Endothelial cell of umbilical vein (primary cell): Measurements from ENCODE around the gene SMG9. TPM values are rescaled to one million over a fixed set of nuclear protein-coding genes. Genes with fewer than 3 reads are reported as not detected.

Source experiments
- BruUV-seq: library from RNA; stranded (reverse); fragments of 400-500 nt; replicated peaks from 2 replicates; lab custom pipeline; 2021; lab: Mats Ljungman, UMichigan
- CTCF ChIA-PET: fragments of 300-600, 350-600 bp; sonication (Branson Sonifier 250); formaldehyde crosslinking; loops from one replicate; lab custom pipeline; 2021; ENCODE audit warnings: antibody characterized with exemption, inconsistent platforms; lab: Charles Lee
- POLR2A ChIA-PET: fragments of 300-600, 350-600 bp; sonication (Branson Sonifier 250); formaldehyde crosslinking; loops from one replicate; lab custom pipeline; 2021; ENCODE audit warnings: antibody characterized with exemption, inconsistent platforms; lab: Charles Lee
- DNase-seq: peaks from one replicate; pipeline ENCODE4 v3.0.0-alpha.2; 2011; ENCODE audit warnings: low read depth, low spot score
- FAIRE-seq: peaks from 2 replicates; lab custom pipeline; 2011; peaks lifted over from hg19 to GRCh38; lab: Jason Lieb, UNC
- H2AFZ ChIP-seq: 2 replicates; pipeline ENCODE4 v1.6.0; 2012; ENCODE audit warnings: low read depth, low read length, control low read depth, inconsistent platforms
- H3K27ac ChIP-seq: 2 replicates; pipeline ENCODE4 v1.5.1; 2011; ENCODE audit warnings: low read depth, mild to moderate bottlenecking, control low read depth, low read length, moderate library complexity; ENCODE audit not compliant: insufficient read depth
- H3K27me3 ChIP-seq, 2 experiments: 2 replicates each; pipeline versions ENCODE4 v1.6.0 to v1.6.1; 2011; ENCODE audit warnings: low read length in 2 of 2, mixed read lengths in 1 of 2; ENCODE audit not compliant: control insufficient read depth in 2 of 2, insufficient read depth in 2 of 2
- H3K36me3 ChIP-seq, 2 experiments: 2 replicates in 1 of 2; 3 replicates in 1 of 2; pipeline ENCODE4 v1.5.1; 2011; ENCODE audit warnings: low read length in 2 of 2, mild to moderate bottlenecking in 1 of 2, moderate library complexity in 1 of 2; ENCODE audit not compliant: control insufficient read depth in 2 of 2, insufficient read depth in 2 of 2; ENCODE audit errors: extremely low read depth in 1 of 2
- H3K4me1 ChIP-seq: 3 replicates; pipeline ENCODE4 v1.5.1; 2011; ENCODE audit warnings: mild to moderate bottlenecking, low read length; ENCODE audit not compliant: control insufficient read depth, insufficient read depth; ENCODE audit errors: extremely low read depth
- H3K4me2 ChIP-seq: 2 replicates; pipeline ENCODE4 v1.6.1; 2011; ENCODE audit warnings: low read length, control low read depth, mixed read lengths; ENCODE audit not compliant: insufficient read depth
- H3K4me3 ChIP-seq, 3 experiments: fragments of 200-600 bp in 1 of 3; sonication (generic), shearing (Covaris generic) in 1 of 3; replicated peaks in 1 of 3; 2 replicates each; pipeline ENCODE4 v1.5.1; 2011 to 2016; ENCODE audit warnings: control low read depth in 3 of 3, low read length in 3 of 3, mild to moderate bottlenecking in 2 of 3, inconsistent platforms in 1 of 3, low read depth in 1 of 3, moderate library complexity in 1 of 3; ENCODE audit not compliant: insufficient read depth in 1 of 3
- H3K79me2 ChIP-seq: 2 replicates; pipeline ENCODE4 v1.6.0; 2012; ENCODE audit warnings: low read length, inconsistent platforms; ENCODE audit not compliant: control insufficient read depth, insufficient read depth
- H3K9ac ChIP-seq: replicated peaks from 2 replicates; pipeline ENCODE3; 2011; ENCODE audit warnings: low read length, control low read depth; ENCODE audit not compliant: insufficient read depth; ENCODE audit errors: extremely low read depth
- H3K9me1 ChIP-seq: replicated peaks from 3 replicates; pipeline ENCODE4 v1.6.0; 2011; ENCODE audit warnings: mild to moderate bottlenecking, low read length; ENCODE audit not compliant: control insufficient read depth, insufficient read depth; ENCODE audit errors: extremely low read depth
- H3K9me3 ChIP-seq: replicated peaks from 2 replicates; pipeline ENCODE4 v1.5.1; 2012; ENCODE audit warnings: low read length, inconsistent platforms; ENCODE audit not compliant: control insufficient read depth, insufficient read depth
- H4K20me1 ChIP-seq: replicated peaks from 2 replicates; pipeline ENCODE3; 2011; ENCODE audit warnings: mild to moderate bottlenecking, low read length; ENCODE audit not compliant: control insufficient read depth, insufficient read depth; ENCODE audit errors: extremely low read depth
- CTCF ChIP-seq, 2 donors: IDR thresholded peaks; 1 replicate in 1 of 2; 2 replicates in 1 of 2; pipeline ENCODE4 v1.5.1; 2011; ENCODE audit warnings: low read length in 2 of 2, mild to moderate bottlenecking in 2 of 2, moderate library complexity in 2 of 2, control low read depth in 1 of 2, inconsistent platforms in 1 of 2, low read depth in 1 of 2; ENCODE audit not compliant: insufficient read depth in 1 of 2; ENCODE audit errors: extremely low read depth in 1 of 2
- EZH2 ChIP-seq: IDR thresholded peaks from 2 replicates; pipeline ENCODE4 v1.6.1; 2012; ENCODE audit warnings: borderline replicate concordance, low read depth, mild to moderate bottlenecking, moderate library complexity, low read length, inconsistent platforms; ENCODE audit not compliant: severe bottlenecking
- FOS ChIP-seq: IDR thresholded peaks from 2 replicates; pipeline ENCODE4 v1.6.1; 2011; ENCODE audit warnings: mild to moderate bottlenecking, low read length, moderate library complexity, borderline replicate concordance; ENCODE audit not compliant: insufficient read depth
- GATA2 ChIP-seq: IDR thresholded peaks from 2 replicates; pipeline ENCODE4 v1.7.0; 2011; ENCODE audit warnings: low read depth, mild to moderate bottlenecking, moderate library complexity, mixed read lengths, low read length; ENCODE audit not compliant: insufficient read length, insufficient read depth
- JUN ChIP-seq: IDR thresholded peaks from 2 replicates; pipeline ENCODE4 v1.6.1; 2011; ENCODE audit warnings: borderline replicate concordance, low read depth; ENCODE audit not compliant: insufficient read length, insufficient read depth
- MAX ChIP-seq: IDR thresholded peaks from 2 replicates; pipeline ENCODE4 v1.6.1; 2011; ENCODE audit not compliant: insufficient read depth, insufficient read length
- MYC ChIP-seq: IDR thresholded peaks from one replicate; pipeline ENCODE4 v1.6.1; 2011; ENCODE audit warnings: mild to moderate bottlenecking, low read depth, low read length
- POLR2A ChIP-seq: IDR thresholded peaks from 2 replicates; pipeline ENCODE4 v1.6.1; 2012; ENCODE audit warnings: low read depth, mild to moderate bottlenecking, control low read depth, low read length
- POLR2AphosphoS5 ChIP-seq: IDR thresholded peaks from 2 replicates; pipeline ENCODE4 v1.6.1; 2012; ENCODE audit warnings: low read depth, mild to moderate bottlenecking, control low read depth, low read length, moderate library complexity; ENCODE audit not compliant: insufficient read depth
- dilution Hi-C: fragments of 300-500 bp; cut with MboI; formaldehyde crosslinking; loops from one replicate; pipeline ENCODE4 v1.15.0; 2019; ENCODE audit warnings: low sequenced_read_pairs; ENCODE audit not compliant: extremely low pct_ligation_motif_present
- intact Hi-C: fragments of 100-400 bp; cut with micrococcal nuclease; formaldehyde crosslinking; loops from one replicate; pipeline ENCODE4 v1.10.0; 2022
- polyA plus RNA-seq, 4 experiments: library from polyadenylated mRNA; depleted of rRNA in 3 of 4; stranded (reverse) in 3 of 4; unstranded in 1 of 4; fragments of >200 nt; gene quantifications; 2 replicates each; pipeline versions ENCODE4 v1.2.1 to v1.2.3, GENCODE V29; 2011 to 2012; ENCODE audit warnings: missing spikeins in 1 of 4
- total RNA-seq: library from RNA; stranded (reverse); gene quantifications from 2 replicates; pipeline ENCODE4 v1.2.3, GENCODE V29; 2021

SMG9 gene
- total and polyA plus RNA-seq, 2 donors (not counting 3 experiments of a cell fraction or from before 2014, with no cell fraction given): 25.5 to 45.0 TPM

- Histone ChIP-seq H3K36me3 (peaks cover 27 to 43% of the 10 kb centered on the region in 2 experiments), H3K9ac (no peak overlapping the region), H4K20me1 (no peaks in the 10 kb centered on the region), H3K4me3 (no peak overlapping the region), H3K27ac (no peak overlapping the region), H3K9me3 (no peaks in the 10 kb centered on the region), H3K4me1 (peaks cover 19% of the 10 kb centered on the region), H3K4me2 (no peak overlapping the region), H3K27me3 (no peaks in the 10 kb centered on the region), H3K9me1 (no peaks in the 10 kb centered on the region), H3K79me2 (peaks cover 24% of the 10 kb centered on the region), H2AFZ (no peak overlapping the region)
- no peak for DNase-seq
- BruUV-seq: no TSS peak
- no peak for TF ChIP-seq POLR2AphosphoS5
- TF ChIP-seq MYC: no peak
- no peak for TF ChIP-seq MAX
- TF ChIP-seq JUN: no peak
- no peak for TF ChIP-seq CTCF (IDR thresholded peaks at IDR 0.05; ENCODE audit: extremely low read depth in 1 of 2, insufficient read depth in 1 of 2, low read depth in 1 of 2, low read length in 2 of 2)
- TF ChIP-seq FOS: no peak
- no peak for TF ChIP-seq POLR2A
- no peak for TF ChIP-seq GATA2
- TF ChIP-seq EZH2: no peak
- intact Hi-C loops (no loop called here), dilution Hi-C loops (no loop called here)
- ChIA-PET POLR2A (no interaction called here), CTCF (interaction anchor here (1.5 kb wide), 1 partner anchor 25 kb away, joined by 5 read pairs; no protein-coding TSS in a partner anchor)
- no peak for FAIRE-seq
Measured at GRCh38 chr19:43749152-43749551, 5.6 kb downstream of the SMG9 start.
